PC-9 (cell line): ENCODE results near the gene BCL2L11. TPM values are rescaled to one million over a fixed set of nuclear protein-coding genes. Genes with fewer than 3 reads are reported as not detected.

ENCODE experiments used
- BruUV-seq: library from RNA; stranded (reverse); fragments of 400-500 nt; replicated peaks from 2 replicates; lab custom pipeline; 2021; lab: Mats Ljungman, UMichigan
- CTCF ChIA-PET: fragments of 300-600 bp; sonication (Branson Sonifier 250); formaldehyde crosslinking; loops from one replicate; lab custom pipeline; 2022; ENCODE audit warnings: antibody characterized with exemption; lab: Charles Lee
- POLR2A ChIA-PET: fragments of 300-600 bp; sonication (Branson Sonifier 250); formaldehyde crosslinking; loops from one replicate; lab custom pipeline; 2022; ENCODE audit warnings: antibody characterized with exemption; ENCODE audit not compliant: unreplicated experiment; lab: Charles Lee
- DNase-seq, 2 experiments: peaks; one replicate each; pipeline versions ENCODE4 v3.0.0 to v3.0.0-alpha.2; 2015 to 2022; ENCODE audit warnings: mixed read lengths in 1 of 2
- H2AFZ ChIP-seq: fragments of 200-600 bp; sonication (generic); 2 replicates; pipeline ENCODE4 v1.8.1; 2017; ENCODE audit warnings: antibody characterized with exemption
- H3F3A ChIP-seq: fragments of 200-600 bp; sonication (generic); 2 replicates; pipeline ENCODE4 v1.8.1; 2017; ENCODE audit warnings: antibody characterized with exemption, mild to moderate bottlenecking, low read depth; ENCODE audit not compliant: insufficient read depth
- H3K27ac ChIP-seq: fragments of 200-600 bp; sonication (generic); 2 replicates; pipeline ENCODE4 v1.6.1; 2016; ENCODE audit warnings: mixed run types
- H3K27me3 ChIP-seq: fragments of 200-600 bp; sonication (generic); 2 replicates; pipeline ENCODE4 v1.6.1; 2016; ENCODE audit warnings: low read depth, mixed run types; ENCODE audit not compliant: insufficient read depth
- H3K36me3 ChIP-seq: fragments of 200-600 bp; sonication (generic); 2 replicates; pipeline ENCODE4 v1.6.1; 2016; ENCODE audit warnings: low read depth, mixed run types
- H3K4me1 ChIP-seq: fragments of 200-600 bp; sonication (generic); replicated peaks from 2 replicates; pipeline ENCODE4 v1.6.1; 2016; ENCODE audit warnings: mixed run types; ENCODE audit not compliant: insufficient read depth
- H3K4me2 ChIP-seq: fragments of 200-600 bp; sonication (generic); 2 replicates; pipeline ENCODE4 v1.6.1; 2017; ENCODE audit warnings: mixed run types
- H3K4me3 ChIP-seq: fragments of 200-600 bp; sonication (generic); 2 replicates; pipeline ENCODE4 v1.6.1; 2016; ENCODE audit warnings: mixed run types
- H3K79me2 ChIP-seq: fragments of 200-600 bp; sonication (generic); 2 replicates; pipeline ENCODE4 v1.6.1; 2017; ENCODE audit warnings: low read depth, mixed run types
- H3K9me2 ChIP-seq: fragments of 200-600 bp; sonication (generic); 2 replicates; pipeline ENCODE4 v1.8.1; 2017; ENCODE audit warnings: mild to moderate bottlenecking; ENCODE audit not compliant: insufficient read depth
- H3K9me3 ChIP-seq: fragments of 200-600 bp; sonication (generic); 2 replicates; pipeline ENCODE4 v1.8.1; 2016; ENCODE audit warnings: low read depth; ENCODE audit not compliant: insufficient read depth
- H4K20me1 ChIP-seq: fragments of 200-600 bp; sonication (generic); 2 replicates; pipeline ENCODE4 v1.8.1; 2017; ENCODE audit not compliant: insufficient read depth
- CTCF ChIP-seq: fragments of 200-600 bp; sonication (generic); conservative IDR thresholded peaks from 2 replicates; pipeline ENCODE4 v1.6.1; 2017; ENCODE audit warnings: mixed run types, antibody characterized with exemption, mild to moderate bottlenecking, moderate library complexity
- EZH2 ChIP-seq: fragments of 200-600 bp; sonication (generic); IDR thresholded peaks from 2 replicates; pipeline ENCODE4 v1.8.0; 2017; ENCODE audit warnings: antibody characterized with exemption, low read depth
- intact Hi-C: fragments of 100-400 bp; cut with micrococcal nuclease; formaldehyde crosslinking; loops from one replicate; pipeline ENCODE4 v1.10.0; 2022; ENCODE audit not compliant: unreplicated experiment
- total RNA-seq: library from RNA; stranded (reverse); gene quantifications from 2 replicates; pipeline ENCODE4 v1.2.3, GENCODE V29; 2021

BCL2L11 gene
- total RNA-seq, 1 experiment from 2014 or later = 17.0 TPM

- no TSS peak for BruUV-seq
- TF ChIP-seq EZH2 (no peak), CTCF (no peak)
- Histone ChIP-seq H3K36me3 (no peaks in the 10 kb centered on the region), H3K4me1 (peaks cover 13% of the 10 kb centered on the region), H3K79me2 (no peaks in the 10 kb centered on the region), H3F3A (peaks cover 12% of the 10 kb centered on the region), H3K9me2 (no peaks in the 10 kb centered on the region), H3K27me3 (no peaks in the 10 kb centered on the region), H3K27ac (no peak overlapping the region), H3K9me3 (no peaks in the 10 kb centered on the region), H3K4me3 (no peak overlapping the region), H2AFZ (no peak overlapping the region), H4K20me1 (no peaks in the 10 kb centered on the region), H3K4me2 (no peak overlapping the region)
- intact Hi-C loops = no loop called here
- ChIA-PET CTCF (no interaction called here), POLR2A (no interaction called here)
- no peak for DNase-seq
These were observed 53.1 kb downstream of the BCL2L11 start for GRCh38 chr2:111173856-111174255.

- H2AFZ ChIP-seq = no peak overlapping the region
- ChIA-PET POLR2A (no interaction called here), CTCF (no interaction called here)
- no TSS peak for BruUV-seq
- no peak overlapping the region for H3K27ac ChIP-seq
- DNase-seq = no peak
- no peak for TF ChIP-seq EZH2
- H3K4me3 ChIP-seq = no peak overlapping the region
- H3K36me3 ChIP-seq = no peaks in the 10 kb centered on the region
- intact Hi-C loops = no loop called here
- H3K27me3 ChIP-seq = no peaks in the 10 kb centered on the region
- H3K4me1 ChIP-seq = peaks cover 12% of the 10 kb centered on the region; the same call in 1 of the 2 replicates
- no peaks in the 10 kb centered on the region for H3K79me2 ChIP-seq
- H3K9me2 ChIP-seq = no peaks in the 10 kb centered on the region
- no peak overlapping the region for H3K4me2 ChIP-seq
- no peaks in the 10 kb centered on the region for H3K9me3 ChIP-seq
- H3F3A ChIP-seq = peaks cover 11% of the 10 kb centered on the region; the same call in 1 of the 2 replicates
- H4K20me1 ChIP-seq = no peaks in the 10 kb centered on the region
These were observed 54.9 kb downstream of the BCL2L11 start for GRCh38 chr2:111175615-111176014.

- Histone ChIP-seq H3K36me3 (no peaks in the 10 kb centered on the region), H3K4me1 (peaks cover 6% of the 10 kb centered on the region; the same call in 1 of the 2 replicates), H4K20me1 (no peaks in the 10 kb centered on the region), H3K79me2 (no peaks in the 10 kb centered on the region), H3K4me3 (no peak overlapping the region), H2AFZ (no peak overlapping the region), H3K4me2 (no peak overlapping the region), H3K27ac (no peak overlapping the region), H3K27me3 (no peaks in the 10 kb centered on the region), H3K9me2 (no peaks in the 10 kb centered on the region), H3F3A (peaks cover 6% of the 10 kb centered on the region; the same call in 1 of the 2 replicates), H3K9me3 (no peaks in the 10 kb centered on the region)
- no peak for DNase-seq
- ChIA-PET CTCF (no interaction called here), POLR2A (no interaction called here)
- TF ChIP-seq EZH2 = no peak
- TF ChIP-seq CTCF = no peak
- intact Hi-C loops = no loop called here
- no TSS peak for BruUV-seq
These were observed 55.7 kb downstream of the BCL2L11 start for GRCh38 chr2:111176388-111176787.

GRCh38 chr2:111176867-111177266 lies 56.2 kb downstream of the BCL2L11 start:
- H3K4me3 ChIP-seq = no peak overlapping the region
- intact Hi-C loops = no loop called here
- no peak for DNase-seq
- CTCF ChIA-PET = no interaction called here
- H3K4me1 ChIP-seq = peaks cover 1% of the 10 kb centered on the region; the same call in 1 of the 2 replicates
- H3K79me2 ChIP-seq = no peaks in the 10 kb centered on the region
- no TSS peak for BruUV-seq
- H2AFZ ChIP-seq = no peak overlapping the region
- H3K27me3 ChIP-seq = no peaks in the 10 kb centered on the region
- no peak overlapping the region for H3K4me2 ChIP-seq
- H3K9me2 ChIP-seq = no peaks in the 10 kb centered on the region
- no peaks in the 10 kb centered on the region for H3K36me3 ChIP-seq
- H3K9me3 ChIP-seq = no peaks in the 10 kb centered on the region
- 0 out of 2 replicates have a peak, but pooled peaks cover 1% of the 10 kb centered on the region for H3F3A ChIP-seq
- TF ChIP-seq EZH2 = no peak
- no peaks in the 10 kb centered on the region for H4K20me1 ChIP-seq
- H3K27ac ChIP-seq = no peak overlapping the region
- POLR2A ChIA-PET = interaction anchor here (0.7 kb wide), 1 partner anchor 350 kb away, joined by 8 read pairs; no protein-coding TSS in a partner anchor
